Right lung (tissue), 5 donors: ENCODE measurements around the gene CDC14B. TPM values are rescaled to one million over a fixed set of nuclear protein-coding genes. Genes with fewer than 3 reads are reported as not detected.
A peak's percentile ranks its signal among the peaks of the same experiment; 100 is the strongest.
"Not testable (repeated sequence)": the region's sequence is repeated elsewhere in the genome, so short reads cannot be mapped to it uniquely, and the experiment has no call there.

Experiments
- DNase-seq, 2 donors: peaks; one replicate each; pipeline ENCODE4 v3.0.0-alpha.2; 2013
- polyA plus RNA-seq, 5 donors: library from polyadenylated mRNA; unstranded; fragments of 120-200 nt; gene quantifications; one replicate each; pipeline versions ENCODE4 v1.2.1 to v1.2.3, GENCODE V29; 2013; ENCODE audit warnings: inconsistent platforms in 1 of 5, low replicate concordance in 1 of 5; ENCODE audit not compliant: insufficient read length in 5 of 5, insufficient read depth in 1 of 5

CDC14B gene
- polyA plus RNA-seq, 5 donors = 13.6 to 21.1 (median 17.2) TPM

DNA sequence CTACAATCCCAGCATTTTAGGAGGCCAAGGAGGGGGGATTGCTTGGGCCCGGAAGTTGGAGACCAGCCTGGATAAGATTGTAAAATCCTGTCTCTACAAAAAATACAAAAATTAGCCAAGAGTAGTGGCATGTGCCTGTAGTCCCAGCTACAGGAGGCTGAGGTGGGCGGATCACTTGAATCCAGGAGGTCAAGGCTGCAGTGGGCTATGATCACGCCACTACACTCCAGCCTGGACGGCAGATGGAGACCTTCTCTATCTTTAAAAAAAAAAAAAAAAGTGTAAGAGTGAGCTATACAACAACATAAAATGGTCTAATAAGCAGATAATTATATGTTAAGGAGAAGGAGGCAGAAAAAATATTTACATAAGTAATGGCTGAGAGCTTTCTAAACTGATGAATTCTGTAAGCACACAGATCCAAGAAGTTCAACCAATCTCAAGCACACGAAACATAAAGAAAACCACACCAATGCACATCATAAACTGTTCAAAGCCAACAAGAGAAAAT, 23.0 kb downstream of the CDC14B start:
- no peak for DNase-seq

- DNase-seq = no peak
These were observed 32.0 kb downstream of the CDC14B start for GRCh38 chr9:96587338-96588315.

DNA sequence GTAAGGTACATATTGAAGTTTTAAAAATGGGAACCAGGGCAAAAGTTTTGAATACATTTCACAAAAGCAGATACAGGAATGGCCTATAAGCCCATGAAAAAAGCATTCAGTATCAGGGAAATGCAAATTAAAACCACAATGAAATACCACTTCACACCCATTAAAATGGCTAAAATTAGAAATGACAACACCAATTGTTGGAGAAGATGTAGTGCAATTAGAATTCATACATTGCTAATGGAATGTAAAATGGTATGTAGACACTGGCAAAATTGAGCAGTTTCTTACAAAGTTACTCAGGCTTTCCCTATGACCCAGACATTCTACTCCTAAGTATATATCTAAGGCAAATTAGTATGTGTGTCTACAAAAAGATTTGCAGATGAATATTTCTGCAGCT, 34.2 kb downstream of the CDC14B start:
- DNase-seq = no peak

- not testable (repeated sequence) for DNase-seq
These were observed 37.4 kb downstream of the CDC14B start for GRCh38 chr9:96582199-96582598.

DNA sequence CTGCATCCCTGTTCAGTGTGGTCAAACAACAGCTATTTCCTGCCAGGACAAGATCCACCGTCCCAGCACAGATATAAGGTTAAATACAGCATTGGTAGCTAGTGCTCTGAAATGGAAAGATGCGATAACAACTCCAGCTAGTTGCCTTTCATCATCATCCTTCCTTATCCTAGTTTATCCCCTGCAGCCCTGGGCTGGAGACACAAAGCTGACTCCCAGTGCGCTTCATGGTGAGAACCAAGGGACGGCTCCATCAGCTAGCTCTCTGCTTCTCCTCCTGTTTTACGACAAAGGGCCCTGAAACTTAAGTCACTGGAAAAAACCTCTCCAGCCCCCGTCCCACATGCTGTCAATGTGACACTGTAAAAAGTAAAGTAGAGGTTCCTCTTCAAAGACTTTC, 37.9 kb downstream of the CDC14B start:
- DNase-seq = no peak

- DNase-seq = no peak
These were observed 38.3 kb downstream of the CDC14B start for GRCh38 chr9:96581301-96581700.

DNA sequence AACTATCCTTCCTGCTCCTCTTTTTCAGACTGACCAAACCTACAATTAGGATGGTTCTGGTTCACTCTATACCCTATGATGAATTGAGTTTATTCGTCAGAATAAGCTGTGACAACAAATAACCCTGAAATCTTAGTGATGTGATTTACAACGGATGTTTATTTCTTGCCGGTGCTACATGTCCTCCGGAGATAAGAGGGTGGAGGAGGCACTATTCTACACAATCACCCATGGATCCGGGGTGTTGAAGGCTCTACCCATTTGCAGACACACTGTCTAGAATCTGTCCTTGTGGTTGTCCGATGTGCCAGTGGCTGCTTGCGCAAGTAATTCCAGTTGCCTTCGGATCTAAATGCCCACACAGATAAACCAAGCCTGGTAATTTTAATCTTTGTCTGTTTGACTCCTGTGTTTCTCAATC, 44.7 kb downstream of the CDC14B start:
- no peak for DNase-seq

DNA sequence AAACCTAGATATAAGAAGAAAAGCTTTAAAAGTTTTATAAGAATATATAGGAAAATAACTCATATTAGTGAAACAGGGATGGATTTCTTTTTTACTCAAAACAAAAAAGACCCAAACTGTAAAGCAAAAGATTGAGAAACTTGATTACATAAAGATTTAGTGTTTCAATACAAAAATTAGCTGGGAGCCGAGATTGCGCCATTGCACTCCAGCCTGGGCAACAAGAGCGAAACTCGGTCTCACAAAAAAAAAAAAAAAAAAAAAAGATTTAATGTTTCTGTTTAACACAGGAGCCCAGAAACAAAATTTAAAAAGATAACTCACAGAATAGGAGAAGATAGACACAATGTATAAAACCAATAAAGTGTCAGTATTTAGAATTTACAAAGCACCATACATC, 45.2 kb downstream of the CDC14B start:
- DNase-seq = no peak

DNA sequence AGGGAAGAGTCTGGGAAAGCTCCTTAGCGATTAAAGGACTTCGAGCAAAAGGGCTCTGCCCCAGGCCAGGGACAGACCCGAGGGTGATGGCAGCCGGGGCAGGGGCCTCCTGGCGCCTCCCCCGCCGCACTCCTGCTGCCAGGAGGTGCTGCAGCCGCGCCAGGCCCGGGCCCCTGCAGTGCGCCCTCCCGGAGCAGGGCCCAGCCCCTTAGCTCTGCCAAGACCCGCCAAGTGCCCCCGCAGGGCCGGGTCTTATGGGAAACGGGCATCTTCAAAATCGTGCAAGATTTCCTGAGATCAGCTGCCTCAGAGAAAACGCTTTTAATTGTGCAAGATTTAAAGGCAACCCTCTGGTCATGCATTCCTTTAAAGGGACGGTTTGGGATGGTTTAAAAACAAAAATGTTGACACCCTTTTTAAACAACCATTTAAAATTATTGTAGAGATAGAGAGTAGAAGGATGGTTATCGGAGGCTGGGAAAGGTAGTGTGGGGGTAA, 52.4 kb downstream of the CDC14B start:
- DNase-seq = no peak

DNA sequence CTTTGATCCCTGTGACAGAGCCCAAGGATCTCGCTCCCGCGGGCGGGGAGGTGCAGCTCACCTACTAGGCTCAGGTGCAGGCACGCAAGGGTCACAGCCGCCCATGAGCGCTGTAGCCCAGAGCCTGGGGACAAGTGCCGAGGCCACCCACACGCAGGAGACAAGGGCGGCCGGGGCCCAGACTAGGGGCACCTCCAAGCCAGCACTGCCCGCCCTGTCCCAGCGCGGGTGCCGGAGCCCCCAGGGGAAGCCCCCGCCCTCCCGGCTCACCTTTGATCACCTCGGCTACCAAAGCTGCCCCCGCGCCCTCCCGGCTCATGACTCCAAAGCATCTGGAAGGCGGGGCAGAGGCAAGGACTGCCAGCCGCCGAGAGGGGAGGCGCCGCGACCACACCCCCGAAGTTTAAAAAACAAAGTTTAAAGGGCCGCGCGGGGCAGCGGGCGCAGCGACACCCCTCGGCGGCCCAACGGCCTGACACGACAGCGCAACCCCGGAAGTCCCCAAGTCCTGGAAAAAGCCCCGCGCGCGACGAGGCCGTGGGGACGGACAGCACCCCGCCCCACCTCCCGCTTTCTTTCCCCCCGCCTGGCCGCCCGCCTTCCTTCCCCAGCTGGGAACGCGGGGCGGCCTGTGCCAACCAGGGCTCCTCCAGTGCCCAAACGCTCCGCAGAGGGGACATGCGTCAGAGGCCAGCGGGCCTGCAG, 53.0 kb downstream of the CDC14B start:
- DNase-seq = peak; percentile 64 to 65

DNA sequence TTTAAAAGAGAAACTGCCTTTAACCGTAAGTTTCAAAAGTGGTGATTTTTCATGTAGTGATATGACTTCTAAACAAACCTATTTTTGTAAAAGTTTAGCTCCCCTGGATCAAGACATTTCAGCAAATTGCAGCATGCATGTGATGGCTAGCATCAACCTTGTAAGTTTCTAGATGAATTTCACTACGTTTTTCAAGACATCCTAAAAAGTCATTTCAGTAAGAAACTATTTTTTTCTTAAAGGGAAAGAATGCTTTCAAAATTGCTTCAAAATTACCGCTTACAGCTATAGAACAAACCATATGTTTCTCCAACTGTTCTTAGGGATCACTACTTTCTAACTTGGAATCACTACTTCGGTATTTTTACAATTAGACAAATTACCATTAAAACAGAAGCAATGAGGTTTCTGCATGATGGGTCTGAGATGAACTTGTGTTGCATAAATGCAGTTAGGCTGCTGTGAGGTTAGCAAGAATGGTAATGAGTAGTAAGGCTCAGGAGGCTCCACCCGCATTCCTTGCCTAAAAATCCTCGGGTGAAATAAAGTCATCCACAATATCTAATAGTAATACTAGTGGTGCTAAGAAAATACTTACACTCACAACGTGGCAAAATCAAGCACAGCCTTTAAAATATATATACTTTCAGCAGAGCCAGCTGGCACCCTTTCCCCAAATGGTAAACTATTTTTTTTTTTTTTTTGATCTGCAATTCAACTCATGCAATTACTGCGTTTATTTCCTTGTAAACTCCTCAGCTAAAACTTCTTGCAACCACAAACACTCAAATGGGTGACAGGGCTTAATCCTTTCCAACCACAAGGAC, 53.8 kb downstream of the CDC14B start:
- DNase-seq = no peak

DNA sequence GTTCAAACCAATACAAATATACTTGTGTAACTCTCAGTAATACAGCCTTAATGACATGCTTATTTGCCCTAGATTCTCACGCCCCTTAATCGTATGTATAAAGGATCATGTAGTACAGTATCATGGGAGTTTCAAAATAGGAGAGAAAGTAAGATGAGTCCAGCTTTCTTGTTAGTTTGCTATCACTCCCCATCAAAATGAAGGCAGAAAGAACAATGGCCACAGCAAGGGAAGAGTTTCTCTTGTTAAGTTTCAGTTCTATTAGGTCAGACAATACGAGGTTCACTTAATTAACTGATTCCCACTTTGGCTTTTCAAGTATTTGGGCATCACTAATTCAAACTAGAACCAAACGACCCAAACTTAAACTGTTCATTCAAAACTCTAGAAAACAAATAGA, 55.4 kb downstream of the CDC14B start:
- DNase-seq = no peak

DNA sequence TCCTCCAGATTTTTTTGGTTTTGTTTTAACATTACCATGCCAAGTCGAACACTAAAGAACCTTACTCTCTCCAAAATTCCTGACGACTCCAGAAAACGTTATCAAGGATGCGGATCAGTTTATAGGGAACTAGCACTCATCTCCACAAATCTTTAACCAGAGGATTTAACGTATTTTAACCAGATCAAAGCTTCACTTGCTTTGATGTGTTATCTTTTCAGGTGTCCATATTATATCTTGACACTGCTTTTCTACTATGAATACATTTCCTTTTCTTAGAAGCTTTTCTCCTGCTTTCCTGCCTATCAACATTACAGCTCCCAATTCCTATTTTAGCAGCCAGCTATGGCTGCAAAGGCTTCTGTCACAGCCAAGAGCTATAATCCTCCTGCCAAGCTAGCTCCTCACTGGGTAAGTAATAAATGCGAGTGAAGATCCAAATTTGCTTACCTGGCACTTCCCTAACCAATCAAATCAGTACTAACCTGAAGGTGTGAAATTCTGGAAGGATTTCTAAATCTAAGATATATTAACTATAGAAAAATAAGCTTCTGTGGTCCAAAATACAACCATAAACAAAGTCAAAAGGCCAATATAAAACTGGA, 60.2 kb downstream of the CDC14B start:
- no peak for DNase-seq

- no peak for DNase-seq
These were observed 61.7 kb downstream of the CDC14B start for GRCh38 chr9:96557921-96558320.

GRCh38 chr9:96556701-96557461, 62.8 kb downstream of the CDC14B start:
- DNase-seq = no peak

GRCh38 chr9:96555567-96556386, 63.9 kb downstream of the CDC14B start:
- no peak for DNase-seq

DNA sequence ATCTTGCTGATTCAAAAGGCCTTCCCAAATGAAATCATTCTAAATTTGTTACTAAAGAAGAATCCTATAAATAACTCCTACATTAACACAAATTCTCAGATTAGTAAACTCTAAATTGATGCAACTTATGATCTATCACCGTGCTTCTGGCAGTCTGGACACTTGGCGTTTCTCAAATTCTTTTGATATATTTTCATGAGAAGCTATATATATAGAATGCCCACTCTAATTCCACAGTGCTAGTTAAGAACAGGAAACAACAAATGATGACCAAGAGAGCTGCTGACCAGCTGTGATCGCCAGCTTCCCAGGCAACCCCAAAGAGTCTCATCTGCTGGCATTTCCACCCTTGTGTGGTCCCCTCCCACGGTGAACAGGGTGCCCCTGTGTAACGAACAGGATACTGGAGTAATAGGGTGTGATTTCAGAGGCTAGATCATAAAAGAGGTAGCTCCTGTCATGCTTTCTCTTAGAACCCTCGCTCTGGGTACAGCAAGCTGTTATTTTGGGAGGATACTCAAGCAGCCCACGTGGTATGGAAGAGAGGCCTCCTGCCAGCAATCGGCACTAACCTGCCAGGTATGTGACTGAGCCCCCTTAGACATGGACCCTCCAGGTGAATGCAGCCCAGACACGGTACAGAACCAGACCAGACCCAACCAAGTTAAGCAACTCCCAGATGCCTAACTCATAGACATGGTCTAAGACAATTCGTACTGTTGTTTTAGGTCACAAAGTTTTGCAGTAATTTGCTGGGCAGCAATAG, 64.7 kb downstream of the CDC14B start:
- no peak for DNase-seq

DNA sequence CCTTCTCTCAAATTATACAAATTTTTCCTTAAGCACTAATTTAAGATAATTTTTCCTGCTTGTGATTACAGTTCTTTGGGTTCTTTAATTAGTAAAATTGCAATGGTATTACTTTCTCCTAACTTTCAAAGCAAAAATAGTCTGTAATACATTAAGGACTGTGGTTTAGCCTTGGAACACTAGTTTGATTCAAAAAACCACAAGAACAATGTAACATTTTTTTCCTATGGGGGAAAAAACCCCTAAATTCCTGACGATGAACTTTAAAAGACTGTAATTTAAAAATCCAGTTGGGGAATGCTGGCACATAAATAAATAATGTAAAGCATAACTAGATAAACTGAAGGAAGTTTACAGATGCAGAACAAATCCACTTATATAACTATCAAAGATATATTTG, 65.3 kb downstream of the CDC14B start:
- DNase-seq = no peak

DNA sequence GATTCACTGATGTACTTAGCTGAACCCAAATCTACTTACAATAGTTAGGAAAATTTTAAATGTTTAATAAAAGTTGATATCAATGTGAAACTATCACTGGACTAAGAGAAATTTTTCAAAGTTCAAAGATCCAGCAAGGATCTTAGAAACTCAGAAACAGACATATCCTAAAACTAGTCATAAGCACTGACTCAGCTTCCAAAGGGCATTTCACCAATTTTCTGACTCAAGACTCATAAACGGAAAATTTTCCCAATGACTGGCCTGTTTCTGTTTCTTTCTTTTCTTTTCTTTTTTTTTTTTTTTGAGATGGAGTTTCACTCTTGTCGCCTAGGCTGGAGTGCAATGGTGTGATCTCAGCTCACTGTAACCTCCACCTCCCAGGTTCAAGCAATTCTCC, 66.6 kb downstream of the CDC14B start:
- DNase-seq = no peak
